Ishikawa (cell line): ENCODE measurements around the gene ZFP91.

ENCODE experiments used
- CEBPB ChIP-seq: IDR thresholded peaks from 2 replicates; pipeline ENCODE4 v1.6.1; 2012
- CREB1 ChIP-seq: IDR thresholded peaks from 2 replicates; pipeline ENCODE4 v1.6.1; 2012; ENCODE audit warnings: low read depth
- EGR1 ChIP-seq: IDR thresholded peaks from 2 replicates; pipeline ENCODE4 v1.6.1; 2012
- EP300 ChIP-seq: IDR thresholded peaks from 2 replicates; pipeline ENCODE4 v1.6.1; 2012; ENCODE audit warnings: borderline replicate concordance
- FOXM1 ChIP-seq: IDR thresholded peaks from 2 replicates; pipeline ENCODE4 v1.6.1; 2012; ENCODE audit warnings: low read depth, borderline replicate concordance
- MAX ChIP-seq: IDR thresholded peaks from 2 replicates; pipeline ENCODE4 v1.6.1; 2012
- NFIC ChIP-seq: IDR thresholded peaks from 2 replicates; pipeline ENCODE4 v1.6.1; 2012
- RAD21 ChIP-seq: IDR thresholded peaks from 2 replicates; pipeline ENCODE4 v1.6.1; 2012; ENCODE audit warnings: low read depth
- REST ChIP-seq: IDR thresholded peaks from 2 replicates; pipeline ENCODE4 v1.6.1; 2012; ENCODE audit warnings: low read depth, mild to moderate bottlenecking
- TAF1 ChIP-seq: IDR thresholded peaks from 2 replicates; pipeline ENCODE4 v1.6.1; 2012; ENCODE audit warnings: low read depth, mild to moderate bottlenecking
- TCF12 ChIP-seq: IDR thresholded peaks from 2 replicates; pipeline ENCODE4 v1.6.1; 2012; ENCODE audit warnings: low read depth
- TEAD4 ChIP-seq: IDR thresholded peaks from 2 replicates; pipeline ENCODE4 v1.6.1; 2012
- USF1 ChIP-seq: IDR thresholded peaks from 2 replicates; pipeline ENCODE4 v1.6.1; 2012
- YY1 ChIP-seq: IDR thresholded peaks from 2 replicates; pipeline ENCODE4 v1.6.1; 2012; ENCODE audit warnings: low read depth
- ZBTB7A ChIP-seq: IDR thresholded peaks from 2 replicates; pipeline ENCODE4 v1.6.1; 2012; ENCODE audit warnings: low read depth

ZFP91 gene

GRCh38 chr11:58549644-58550043 is 29.2 kb upstream of the ZFP91 start:
- TF ChIP-seq CREB1 (no peak), TAF1 (no peak), TEAD4 (no peak), EP300 (no peak), FOXM1 (no peak), RAD21 (no peak), CEBPB (no peak), REST (no peak), MAX (no peak), EGR1 (no peak), USF1 (no peak), TCF12 (no peak), NFIC (no peak), YY1 (no peak), ZBTB7A (no peak)

- TF ChIP-seq TEAD4 (no peak), CREB1 (no peak), REST (no peak), TCF12 (no peak)
These were observed 18.0 kb upstream of the ZFP91 start for GRCh38 chr11:58560842-58561241.

GRCh38 chr11:58561394-58562098 is 17.3 kb upstream of the ZFP91 start:
- TF ChIP-seq FOXM1 (no peak), MAX (no peak), CREB1 (no peak), TEAD4 (no peak), CEBPB (no peak), YY1 (no peak), USF1 (no peak), TAF1 (no peak), RAD21 (no peak), EP300 (no peak), REST (no peak), ZBTB7A (no peak), NFIC (no peak), TCF12 (no peak), EGR1 (no peak)

GRCh38 chr11:58562375-58562800 is 16.5 kb upstream of the ZFP91 start:
- TF ChIP-seq RAD21 (no peak), TCF12 (no peak)

- TF ChIP-seq RAD21 = no peak
These were observed 14.6 kb upstream of the ZFP91 start for GRCh38 chr11:58564231-58564630.
